Endodermal cell (in vitro differentiated cells): Measurements from ENCODE around the gene BATF3. TPM values are rescaled to one million over a fixed set of nuclear protein-coding genes. Genes with fewer than 3 reads are reported as not detected.

Experiments
- DNase-seq: peaks from one replicate; pipeline ENCODE4 v3.0.0-alpha.2; 2017
- H3K27ac ChIP-seq: 2 replicates; pipeline ENCODE4 v1.5.1; 2013; ENCODE audit warnings: mild to moderate bottlenecking, low read depth, low read length, moderate library complexity
- H3K27me3 ChIP-seq: 2 replicates; pipeline ENCODE4 v1.6.1; 2013; ENCODE audit warnings: mild to moderate bottlenecking, low read length, moderate library complexity; ENCODE audit not compliant: insufficient read depth, control insufficient read depth, poor library complexity, severe bottlenecking
- H3K36me3 ChIP-seq: 2 replicates; pipeline ENCODE4 v1.7.0; 2013; ENCODE audit warnings: mild to moderate bottlenecking, low read length, moderate library complexity; ENCODE audit not compliant: control insufficient read depth, insufficient read depth
- H3K4me1 ChIP-seq: one replicate; pipeline ENCODE4 v1.7.0; 2013; ENCODE audit warnings: low read length; ENCODE audit not compliant: control insufficient read depth, insufficient read depth
- H3K4me3 ChIP-seq: 2 replicates; pipeline ENCODE4 v1.5.1; 2013; ENCODE audit warnings: mild to moderate bottlenecking, low read length, moderate library complexity
- H3K9ac ChIP-seq: 2 replicates; pipeline ENCODE4 v1.6.1; 2013; ENCODE audit warnings: mild to moderate bottlenecking, low read length, moderate library complexity; ENCODE audit not compliant: poor library complexity, severe bottlenecking; ENCODE audit errors: extremely low read depth
- H3K9me3 ChIP-seq: 2 replicates; pipeline ENCODE4 v1.6.1; 2013; ENCODE audit warnings: mild to moderate bottlenecking, low read length, moderate library complexity; ENCODE audit not compliant: control insufficient read depth
- H3K27ac Mint-ChIP-seq: 2 replicates; pipeline ENCODE4 v1.8.0; 2020; ENCODE audit warnings: mixed read lengths
- H3K27me3 Mint-ChIP-seq: 2 replicates; pipeline ENCODE4 v1.8.0; 2021; ENCODE audit warnings: mild to moderate bottlenecking, mixed read lengths; ENCODE audit not compliant: insufficient read depth
- H3K36me3 Mint-ChIP-seq: 2 replicates; pipeline ENCODE4 v1.8.0; 2020; ENCODE audit warnings: low read depth, mixed read lengths
- H3K4me1 Mint-ChIP-seq: 2 replicates; pipeline ENCODE4 v1.8.0; 2020; ENCODE audit warnings: mixed read lengths
- H3K4me3 Mint-ChIP-seq: 2 replicates; pipeline ENCODE4 v1.8.0; 2020; ENCODE audit warnings: mild to moderate bottlenecking, moderate library complexity, mixed read lengths
- H3K9me3 Mint-ChIP-seq: 2 replicates; pipeline ENCODE4 v1.8.0; 2020; ENCODE audit warnings: mild to moderate bottlenecking, mixed read lengths
- CTCF ChIP-seq: fragments of 200-600 bp; sonication (generic); conservative IDR thresholded peaks from 2 replicates; pipeline ENCODE4 v1.5.0; 2021; ENCODE audit warnings: antibody characterized with exemption, mild to moderate bottlenecking
- WGBS, 2 experiments: methylation state at CpG; one replicate each; pipeline versions ENCODE4 v1.1.5 to v1.1.7; 2013; ENCODE audit warnings: missing lambda C conversion rate in 2 of 2, mixed read lengths in 1 of 2; ENCODE audit not compliant: insufficient coverage in 1 of 2, insufficient read length in 1 of 2; 5-methylcytosine and 5-hydroxymethylcytosine counted together
- long read RNA-seq, 4 experiments: library from polyadenylated mRNA in 2 of 4; library from RNA in 1 of 4; library from capped mRNA in 1 of 4; stranded (forward) in 3 of 4; unstranded in 1 of 4; transcript quantifications; one replicate each; pipeline ENCODE4 v2.0.0, GENCODE V29; 2020 to 2021; ENCODE audit warnings: inconsistent platforms in 1 of 4
- polyA plus RNA-seq, 2 experiments: library from polyadenylated mRNA; stranded (reverse); fragments of 50-300 nt; gene quantifications; one replicate each; pipeline ENCODE4 v1.2.3, GENCODE V29; 2013
- total RNA-seq, 2 donors: library from RNA; stranded (reverse); fragmentation: NEBNext Ultra II Directional in 1 of 2; extraction: Animal tissue kit (Norgen Biotek cat#: 25700) in 1 of 2; gene quantifications; 2 replicates in 1 of 2; 3 replicates in 1 of 2; pipeline ENCODE4 v1.2.1, GENCODE V29; 2021

Gene BATF3
- total RNA-seq = 1 to 10 TPM; 1.5 to 4.0 TPM
- 1.1 TPM for polyA plus RNA-seq (2013, experiment 1 of 2)
- 0.70 TPM for polyA plus RNA-seq (2013, experiment 2 of 2)
- long read RNA-seq, experiment 1, partial matches to known transcripts = 0 of 1 reads
- long read RNA-seq, experiment 1, other reads (novel, unspliced or antisense) = 0 of 1 reads
- long read RNA-seq, experiment 2, partial matches to known transcripts = 0 of 3 reads
- long read RNA-seq, experiment 2, other reads (novel, unspliced or antisense) = 0 of 3 reads
- long read RNA-seq, experiment 3, partial matches to known transcripts = 0 of 1 reads
- long read RNA-seq, experiment 3, other reads (novel, unspliced or antisense) = 1 of 1 reads
- long read RNA-seq, experiment 4, partial matches to known transcripts = 0 of 1 reads
- long read RNA-seq, experiment 4, other reads (novel, unspliced or antisense) = 0 of 1 reads

DNA sequence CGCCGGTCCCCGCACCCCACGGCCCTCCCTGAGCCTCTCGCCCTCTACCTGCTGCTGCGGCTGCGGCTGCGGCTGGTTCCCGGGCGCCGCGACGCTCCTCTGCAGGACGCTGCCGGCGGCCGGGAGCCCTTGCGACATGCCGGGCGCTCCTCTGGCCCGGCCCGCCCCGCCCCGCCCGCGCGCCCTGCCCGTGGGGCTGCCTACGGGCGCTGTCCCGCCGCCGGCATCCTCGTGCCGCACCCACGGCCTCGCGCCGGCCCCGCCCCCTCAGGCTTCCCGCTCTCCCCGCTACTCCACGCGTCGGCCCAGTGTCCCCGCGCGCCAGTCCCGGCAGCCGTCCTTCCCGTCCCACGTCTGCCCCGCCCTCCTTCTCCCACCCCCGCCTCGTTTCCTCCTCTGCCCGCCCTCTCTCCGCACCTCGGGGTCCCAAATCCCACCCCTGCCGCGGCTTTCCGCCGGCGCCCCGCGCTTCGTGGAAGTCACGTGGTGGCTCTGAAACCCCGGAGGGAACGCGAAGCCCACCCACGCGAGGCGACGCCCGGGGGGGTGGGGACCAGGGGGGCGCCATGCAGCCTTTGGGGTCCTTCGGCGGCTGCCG, at the start of gene BATF3:
Gene BATF3 (minus strand): TSS at position 216 of the 598 bp plus-strand sequence. CDS start 78 bp downstream, at position 138.
- Histone ChIP-seq H3K4me1 (no peaks in the 10 kb centered on the region), H3K27ac (no peak within 1 kb of the TSS), H3K9me3 (no peaks in the 10 kb centered on the region), H3K4me3 (peak within 1 kb of the TSS; percentile 75), H3K9ac (no peak within 1 kb of the TSS), H3K36me3 (no peaks in the 10 kb centered on the region), H3K27me3 (peaks cover 62% of the 10 kb centered on the region)
- H3K4me3 Mint-ChIP-seq = peak within 1 kb of the TSS; percentile 62
- TF ChIP-seq CTCF = no peak
- no peaks in the 10 kb centered on the region for H3K36me3 Mint-ChIP-seq
- H3K9me3 Mint-ChIP-seq = no peaks in the 10 kb centered on the region
- peak; percentile 75 for DNase-seq
- H3K27ac Mint-ChIP-seq = no peak within 1 kb of the TSS
- 0 to 1% methylated on average over 14 to 79 of the region's 79 CpGs for WGBS, 2 experiments
- peaks cover 76% of the 10 kb centered on the region for H3K27me3 Mint-ChIP-seq
- H3K4me1 Mint-ChIP-seq = peaks cover 16% of the 10 kb centered on the region

GRCh38 chr1:212746546-212746945, 46.9 kb upstream of the BATF3 start:
- peaks cover 16% of the 10 kb centered on the region for H3K36me3 Mint-ChIP-seq

DNA sequence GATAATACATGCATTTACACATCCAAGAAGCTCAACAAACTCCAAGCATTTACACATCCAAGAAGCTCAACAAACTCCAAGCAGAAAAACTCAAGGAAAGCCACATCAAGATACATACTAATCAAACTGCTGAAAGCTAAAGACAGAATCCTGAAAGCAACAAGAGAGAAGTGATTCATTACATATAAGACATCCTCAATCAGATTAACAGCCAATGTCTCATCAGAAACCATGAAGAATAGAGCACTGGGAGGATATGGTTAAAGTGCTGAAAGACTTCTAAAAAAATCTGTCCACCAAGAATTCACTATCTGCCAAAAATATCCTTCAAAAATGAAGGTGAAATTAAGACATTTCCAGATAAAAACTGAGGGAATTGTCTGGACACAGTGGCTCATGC, 45.7 kb upstream of the BATF3 start:
- no peak for DNase-seq
- Histone ChIP-seq H3K9me3 (peaks cover 23% of the 10 kb centered on the region), H3K4me3 (no peak overlapping the region), H3K27me3 (no peaks in the 10 kb centered on the region), H3K4me1 (peaks cover 8% of the 10 kb centered on the region), H3K36me3 (peaks cover 15% of the 10 kb centered on the region), H3K27ac (no peak overlapping the region), H3K9ac (no peak overlapping the region)
- Mint-ChIP-seq H3K9me3 (peaks cover 10% of the 10 kb centered on the region), H3K36me3 (peaks cover 25% of the 10 kb centered on the region), H3K27ac (no peak overlapping the region), H3K27me3 (no peaks in the 10 kb centered on the region), H3K4me1 (peaks cover 14% of the 10 kb centered on the region), H3K4me3 (no peak overlapping the region)
- TF ChIP-seq CTCF = no peak

More at GRCh38 chr1:212746546-212746945, 46.9 kb upstream of the BATF3 start:
- no peak overlapping the region for H3K27ac ChIP-seq
- H3K4me3 ChIP-seq = no peak overlapping the region
- peaks cover 8% of the 10 kb centered on the region for H3K36me3 ChIP-seq
- 94% methylated on average over 3 of the region's 3 CpGs; no CpG with 5 or more reads in 1 of the 2 experiments for WGBS, 2 experiments
- H3K9me3 ChIP-seq = peaks cover 16% of the 10 kb centered on the region
- H3K4me1 Mint-ChIP-seq = peaks cover 14% of the 10 kb centered on the region
- H3K27ac Mint-ChIP-seq = no peak overlapping the region
- H3K4me3 Mint-ChIP-seq = no peak overlapping the region
- H3K27me3 ChIP-seq = no peaks in the 10 kb centered on the region
- no peak for TF ChIP-seq CTCF
- no peaks in the 10 kb centered on the region for H3K27me3 Mint-ChIP-seq
- peaks cover 7% of the 10 kb centered on the region for H3K9me3 Mint-ChIP-seq
- DNase-seq = no peak
- no peak overlapping the region for H3K9ac ChIP-seq
- H3K4me1 ChIP-seq = peaks cover 8% of the 10 kb centered on the region
